Astrocyte of the spinal cord (primary cell): ENCODE results near the gene HSPB7.
"Not testable (repeated sequence)": the region's sequence is repeated elsewhere in the genome, so short reads cannot be mapped to it uniquely, and the experiment has no call there.

Experiments
- DNase-seq: peaks from one replicate; pipeline ENCODE4 v3.0.0; 2011; ENCODE audit warnings: low read depth, low spot score
- H3K4me3 ChIP-seq: 2 replicates; pipeline ENCODE4 v1.5.1; 2011; ENCODE audit warnings: low read depth, mild to moderate bottlenecking, low read length, moderate library complexity
- in situ Hi-C: cut with HindIII; loops from 2 replicates; pipeline ENCODE4 v1.10.0; 2017; ENCODE audit warnings: low sequenced_read_pairs
- TF ChIP-seq, protein P1 (sequence below): IDR thresholded peaks from 2 replicates; pipeline ENCODE4 v1.5.1; 2012; ENCODE audit warnings: low read depth, mild to moderate bottlenecking, low read length, inconsistent platforms

HSPB7 gene

DNA sequence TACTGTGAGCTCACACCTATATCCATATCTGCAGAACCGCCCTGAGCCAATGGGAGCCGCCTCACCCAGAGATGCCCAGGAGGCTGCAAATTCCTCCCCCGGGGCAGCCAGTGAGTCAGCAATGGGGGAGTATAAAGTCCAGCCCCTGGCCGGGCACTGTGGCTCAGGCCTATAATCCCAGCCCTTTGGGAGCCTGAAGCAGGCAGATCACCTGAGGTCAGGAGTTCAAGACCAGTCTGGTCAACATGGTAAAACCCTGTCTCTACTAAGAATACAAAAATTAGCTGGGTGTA is 20.7 kb upstream of the HSPB7 start:
- TF ChIP-seq, protein P1, sequence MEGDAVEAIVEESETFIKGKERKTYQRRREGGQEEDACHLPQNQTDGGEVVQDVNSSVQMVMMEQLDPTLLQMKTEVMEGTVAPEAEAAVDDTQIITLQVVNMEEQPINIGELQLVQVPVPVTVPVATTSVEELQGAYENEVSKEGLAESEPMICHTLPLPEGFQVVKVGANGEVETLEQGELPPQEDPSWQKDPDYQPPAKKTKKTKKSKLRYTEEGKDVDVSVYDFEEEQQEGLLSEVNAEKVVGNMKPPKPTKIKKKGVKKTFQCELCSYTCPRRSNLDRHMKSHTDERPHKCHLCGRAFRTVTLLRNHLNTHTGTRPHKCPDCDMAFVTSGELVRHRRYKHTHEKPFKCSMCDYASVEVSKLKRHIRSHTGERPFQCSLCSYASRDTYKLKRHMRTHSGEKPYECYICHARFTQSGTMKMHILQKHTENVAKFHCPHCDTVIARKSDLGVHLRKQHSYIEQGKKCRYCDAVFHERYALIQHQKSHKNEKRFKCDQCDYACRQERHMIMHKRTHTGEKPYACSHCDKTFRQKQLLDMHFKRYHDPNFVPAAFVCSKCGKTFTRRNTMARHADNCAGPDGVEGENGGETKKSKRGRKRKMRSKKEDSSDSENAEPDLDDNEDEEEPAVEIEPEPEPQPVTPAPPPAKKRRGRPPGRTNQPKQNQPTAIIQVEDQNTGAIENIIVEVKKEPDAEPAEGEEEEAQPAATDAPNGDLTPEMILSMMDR: no peak
- no peak for DNase-seq
- in situ Hi-C loops: no loop called here
- no peak overlapping the region for H3K4me3 ChIP-seq

DNA sequence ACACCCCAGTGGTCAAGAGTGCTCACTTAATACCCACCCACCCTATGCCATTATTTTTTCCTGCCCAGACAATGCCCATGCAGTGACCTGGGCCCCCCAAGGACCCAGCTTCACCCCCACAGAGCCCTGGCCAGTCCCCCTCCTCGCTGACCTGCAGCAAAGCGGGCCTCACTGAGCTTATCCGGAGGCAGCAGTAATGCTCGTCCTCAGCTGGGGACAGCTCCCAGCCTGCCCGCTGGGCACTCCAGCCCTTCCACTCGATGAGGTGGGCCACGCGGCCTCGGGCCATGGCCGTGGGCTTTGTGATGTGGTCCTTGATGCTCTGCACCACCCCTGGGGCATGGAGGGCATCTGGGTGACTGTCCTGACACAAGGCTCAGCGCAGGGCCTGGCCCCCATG is 18.6 kb upstream of the HSPB7 start:
- in situ Hi-C loops, DNase-seq, H3K4me3 ChIP-seq: not testable (repeated sequence)

DNA sequence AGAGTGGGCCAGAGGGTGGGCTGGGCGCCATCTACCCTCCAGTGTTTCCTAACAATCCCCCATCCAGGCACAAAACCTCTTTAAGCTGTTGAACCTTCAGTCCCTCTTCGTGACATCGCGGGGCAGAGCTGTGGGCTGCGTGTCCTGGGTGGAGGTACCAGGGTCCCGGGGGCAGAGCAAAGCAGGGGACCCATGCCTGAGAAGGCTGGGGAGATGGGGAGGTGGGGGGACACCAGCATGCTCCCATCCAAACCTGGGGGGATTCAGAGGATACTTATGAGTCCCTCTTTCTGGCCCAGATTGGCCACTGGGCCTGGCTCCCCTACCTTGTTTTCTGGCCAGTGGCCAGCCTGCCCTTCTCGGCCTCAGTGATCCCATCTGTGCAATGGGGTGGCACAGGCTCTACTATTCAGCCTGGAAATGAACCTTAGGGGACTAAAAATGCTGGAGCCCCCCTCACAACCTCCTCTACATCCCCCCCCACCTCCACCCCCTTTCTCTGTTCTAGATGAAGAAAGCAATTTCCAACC is 15.3 kb upstream of the HSPB7 start:
- DNase-seq, in situ Hi-C loops, H3K4me3 ChIP-seq: not testable (repeated sequence)

GRCh38 chr1:16032388-16033102 is 14.7 kb upstream of the HSPB7 start:
- peak; percentile 85 for DNase-seq
- in situ Hi-C loops: no loop called here
- TF ChIP-seq, protein P1: peak; percentile 99
- H3K4me3 ChIP-seq: no peak overlapping the region

DNA sequence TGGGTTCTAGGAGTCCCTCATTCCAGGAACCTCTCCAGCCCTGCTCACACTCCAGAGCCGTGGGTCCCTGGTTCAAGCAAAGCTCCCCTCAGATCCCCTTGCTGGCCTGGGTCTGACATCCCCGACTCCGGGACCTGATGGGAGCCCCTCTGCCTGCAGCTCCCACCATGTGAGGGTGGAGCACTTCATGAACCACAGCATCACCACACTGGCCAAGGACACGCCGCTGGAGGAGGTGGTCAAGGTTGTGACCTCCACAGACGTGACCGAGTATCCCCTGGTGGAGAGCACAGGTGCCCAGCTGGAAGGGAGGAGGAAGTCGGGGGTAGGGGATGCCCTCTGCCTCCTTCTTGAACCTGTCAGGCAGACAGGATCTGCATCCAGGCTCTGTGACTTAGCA is 13.7 kb upstream of the HSPB7 start:
- in situ Hi-C loops: no loop called here
- H3K4me3 ChIP-seq: no peak overlapping the region
- TF ChIP-seq, protein P1: no peak
- DNase-seq: no peak

- in situ Hi-C loops: no loop called here
- no peak for DNase-seq
- TF ChIP-seq, protein P1: no peak
- H3K4me3 ChIP-seq: no peak overlapping the region
Observed at GRCh38 chr1:16029288-16029687, 11.4 kb upstream of the HSPB7 start.

- in situ Hi-C loops, DNase-seq, H3K4me3 ChIP-seq: not testable (repeated sequence)
Observed at GRCh38 chr1:16029003-16029268, 11.1 kb upstream of the HSPB7 start.

- no peak for DNase-seq
- TF ChIP-seq, protein P1: no peak
- in situ Hi-C loops: no loop called here
- H3K4me3 ChIP-seq: no peak overlapping the region
Observed at GRCh38 chr1:16028237-16029002, 10.6 kb upstream of the HSPB7 start.
